Activated naive CD8-positive, alpha-beta T cell treated with anti-CD3 and anti-CD28 coated beads, Interleukin-2, amount 10 ng/mL, durations not matched to agents 7 days and 5 days (primary cell): ENCODE results near the gene NFIB. TPM values are rescaled to one million over a fixed set of nuclear protein-coding genes. Genes with fewer than 3 reads are reported as not detected.

Experiments
- ATAC-seq: fragments of 150-1000 bp; cut with Tn5 transposase; one replicate; pipeline ENCODE4 v1.10.0; 2021; ENCODE audit warnings: low read depth, moderate library complexity
- POLR2A ChIA-PET: fragments of 350-600 bp; sonication (Branson Sonifier 250); formaldehyde crosslinking; loops from one replicate; lab custom pipeline; 2021; ENCODE audit warnings: antibody characterized with exemption; lab: Charles Lee
- DNase-seq: peaks from one replicate; pipeline ENCODE4 v3.0.0; 2021
- H3K27ac Mint-ChIP-seq: one replicate; pipeline ENCODE4 v1.8.0; 2022; ENCODE audit warnings: mild to moderate bottlenecking, mixed read lengths
- H3K27me3 Mint-ChIP-seq: one replicate; pipeline ENCODE4 v1.8.0; 2022; ENCODE audit warnings: mild to moderate bottlenecking, moderate library complexity, mixed read lengths
- H3K36me3 Mint-ChIP-seq: one replicate; pipeline ENCODE4 v1.8.0; 2021; ENCODE audit warnings: mild to moderate bottlenecking, mixed read lengths
- H3K4me1 Mint-ChIP-seq: one replicate; pipeline ENCODE4 v1.8.0; 2021; ENCODE audit warnings: mixed read lengths
- H3K4me3 Mint-ChIP-seq: one replicate; pipeline ENCODE4 v1.8.0; 2022; ENCODE audit warnings: mild to moderate bottlenecking, moderate library complexity, mixed read lengths
- H3K9me3 Mint-ChIP-seq: one replicate; pipeline ENCODE4 v1.8.0; 2021; ENCODE audit warnings: mixed read lengths
- total RNA-seq, 2 experiments: library from RNA; stranded (reverse); gene quantifications; one replicate each; pipeline ENCODE4 v1.2.3, GENCODE V29; 2021

Gene NFIB
- total RNA-seq, 2 experiments from 2014 or later = not detected

DNA sequence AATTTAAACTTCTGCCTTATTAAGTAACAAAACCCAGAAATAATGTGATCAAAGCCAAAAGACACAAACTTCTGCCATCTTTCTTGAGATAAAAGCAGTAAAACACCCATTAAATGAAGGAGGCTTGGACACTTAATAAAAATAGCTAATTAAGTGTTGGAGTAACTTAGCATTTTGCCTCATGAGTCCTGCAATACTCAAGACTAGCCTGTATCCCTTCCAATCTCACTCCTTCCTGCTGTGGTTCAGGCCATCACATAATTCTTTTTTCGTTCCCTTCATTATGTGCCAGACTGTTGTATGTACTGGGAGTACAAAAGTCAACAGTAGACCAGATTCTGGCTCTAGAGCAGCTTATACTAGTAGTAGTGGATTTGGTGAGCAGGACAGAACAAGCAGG lies 250.2 kb downstream of the NFIB start:
- POLR2A ChIA-PET = no interaction called here
- H3K4me3 Mint-ChIP-seq = no peak overlapping the region

DNA sequence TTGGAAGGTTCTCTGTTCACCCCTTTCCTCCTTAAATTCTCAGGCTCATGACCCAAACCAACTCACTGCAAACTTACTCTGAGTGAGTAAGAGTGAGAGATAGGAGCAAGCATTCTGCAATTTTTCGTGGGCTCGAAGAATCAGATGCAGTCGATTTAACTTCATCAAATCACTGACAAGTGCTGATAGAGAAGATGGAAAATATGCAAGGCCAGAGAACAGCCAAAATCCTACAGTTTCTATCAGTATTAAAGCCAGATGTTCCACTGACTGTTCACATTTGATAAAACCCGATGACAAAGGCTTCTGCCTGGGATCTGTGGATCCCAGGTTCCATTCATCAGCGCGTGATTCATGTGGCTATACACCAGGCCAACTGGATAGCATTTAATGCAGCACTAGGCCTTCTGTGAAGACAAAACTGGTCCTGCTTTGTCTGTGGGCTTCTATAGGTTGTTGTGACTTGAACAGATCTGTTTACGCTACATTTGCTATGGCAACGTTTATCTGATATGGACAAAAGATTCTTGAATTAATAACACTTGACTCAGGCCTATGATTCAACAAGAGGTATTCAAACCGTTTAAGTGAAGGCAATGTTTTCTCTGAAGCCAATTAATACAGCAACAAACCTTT lies 251.2 kb downstream of the NFIB start:
- Mint-ChIP-seq H3K4me1 (no peaks in the 10 kb centered on the region), H3K4me3 (no peak overlapping the region), H3K36me3 (no peaks in the 10 kb centered on the region), H3K27ac (no peak overlapping the region), H3K27me3 (no peaks in the 10 kb centered on the region), H3K9me3 (no peaks in the 10 kb centered on the region)
- ATAC-seq (no peak), DNase-seq (no peak)
- POLR2A ChIA-PET = no interaction called here

More for the DNA sequence above, 250.2 kb downstream of the NFIB start:
- no peaks in the 10 kb centered on the region for H3K9me3 Mint-ChIP-seq
- H3K4me1 Mint-ChIP-seq = no peaks in the 10 kb centered on the region
- no peaks in the 10 kb centered on the region for H3K27me3 Mint-ChIP-seq
- ATAC-seq = no peak
- H3K27ac Mint-ChIP-seq = no peak overlapping the region
- DNase-seq = no peak
- H3K36me3 Mint-ChIP-seq = no peaks in the 10 kb centered on the region

DNA sequence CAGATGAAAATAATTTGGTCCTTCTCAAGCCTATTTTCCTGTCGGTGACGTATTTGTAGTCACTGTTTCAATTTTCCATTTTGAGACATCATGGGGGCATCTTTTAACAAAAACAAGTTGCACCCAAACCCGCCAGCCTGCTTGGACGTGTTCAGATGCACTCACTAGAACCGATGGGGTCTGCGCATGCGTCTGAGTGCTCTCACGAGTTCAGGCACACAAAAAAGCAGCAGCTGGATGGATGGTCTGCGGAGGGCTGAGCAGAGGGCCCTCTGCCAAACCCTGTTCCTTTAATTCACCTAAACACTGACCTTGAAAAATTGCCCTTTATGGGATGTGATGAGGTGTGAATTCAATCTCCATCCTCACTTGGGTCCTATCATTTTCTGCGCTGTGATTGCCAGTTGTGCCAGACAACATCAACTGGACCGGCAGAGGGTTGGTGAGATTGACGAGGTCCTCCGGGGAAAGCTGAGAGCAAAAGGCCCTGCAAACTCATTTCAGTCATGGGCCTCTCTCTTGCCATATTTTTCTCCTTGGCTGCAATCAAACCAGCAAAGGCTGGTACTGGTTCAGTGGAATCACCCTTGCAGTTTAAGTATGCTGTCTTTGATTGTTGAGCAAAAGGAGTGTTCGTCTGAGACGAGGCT lies 251.9 kb downstream of the NFIB start:
- H3K4me1 Mint-ChIP-seq = no peaks in the 10 kb centered on the region
- H3K4me3 Mint-ChIP-seq = no peak overlapping the region
- no peaks in the 10 kb centered on the region for H3K36me3 Mint-ChIP-seq
- no peaks in the 10 kb centered on the region for H3K9me3 Mint-ChIP-seq
- H3K27me3 Mint-ChIP-seq = no peaks in the 10 kb centered on the region
- no peak overlapping the region for H3K27ac Mint-ChIP-seq
- no peak for DNase-seq
- POLR2A ChIA-PET = no interaction called here
- no peak for ATAC-seq

GRCh38 chr9:14058325-14058688 lies 255.6 kb downstream of the NFIB start:
- ATAC-seq = no peak
- H3K36me3 Mint-ChIP-seq = no peaks in the 10 kb centered on the region
- H3K4me3 Mint-ChIP-seq = no peak overlapping the region
- H3K9me3 Mint-ChIP-seq = no peaks in the 10 kb centered on the region
- POLR2A ChIA-PET = no interaction called here
- no peak overlapping the region for H3K27ac Mint-ChIP-seq
- H3K27me3 Mint-ChIP-seq = no peaks in the 10 kb centered on the region
- DNase-seq = no peak
- no peaks in the 10 kb centered on the region for H3K4me1 Mint-ChIP-seq

DNA sequence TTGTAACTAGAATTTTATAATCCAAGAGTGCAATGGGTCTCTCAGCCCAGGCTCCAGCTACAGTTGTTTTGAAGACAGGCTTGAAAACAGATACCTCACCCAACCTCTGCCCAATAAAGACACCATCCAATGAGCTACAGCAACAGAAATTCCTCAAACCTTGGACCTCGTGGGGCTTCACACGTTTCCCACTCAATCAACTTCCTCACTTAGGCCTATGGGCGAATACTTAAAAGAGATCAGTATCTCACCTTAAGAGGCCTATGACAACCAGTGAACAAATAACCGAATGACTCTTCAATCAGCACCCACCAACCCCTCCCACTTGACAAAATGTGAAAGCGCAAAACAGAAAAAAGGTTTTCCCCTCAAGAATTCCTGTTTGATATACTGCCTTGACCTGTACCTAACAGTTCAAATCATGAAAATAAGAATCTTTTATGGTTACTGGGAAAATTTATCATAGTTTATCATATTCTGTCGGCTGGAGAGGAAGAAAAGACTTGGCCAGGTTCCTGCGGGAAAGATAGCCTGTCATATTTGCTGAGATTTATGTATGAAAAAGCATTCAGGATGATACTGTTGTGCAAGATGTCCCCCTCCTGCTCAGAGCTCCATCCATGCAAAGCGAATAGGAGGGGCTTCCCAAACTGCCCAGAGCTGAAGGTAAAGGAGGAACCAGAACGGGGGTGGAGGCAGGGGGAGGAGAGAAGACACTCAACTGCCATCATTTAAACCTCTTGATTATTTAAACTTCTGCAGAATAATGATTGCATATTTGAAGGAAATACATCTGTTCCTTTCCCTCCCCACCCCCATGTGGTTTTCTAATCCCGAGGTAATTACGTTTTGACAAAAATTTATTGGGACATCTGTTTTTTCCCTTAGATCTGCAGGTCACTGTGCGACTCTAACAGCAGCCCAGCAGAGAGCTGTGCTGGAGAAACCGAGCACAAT lies 256.3 kb downstream of the NFIB start:
- DNase-seq (no peak), ATAC-seq (no peak)
- Mint-ChIP-seq H3K36me3 (no peaks in the 10 kb centered on the region), H3K27me3 (no peaks in the 10 kb centered on the region), H3K4me3 (no peak overlapping the region), H3K9me3 (no peaks in the 10 kb centered on the region), H3K27ac (no peak overlapping the region), H3K4me1 (no peaks in the 10 kb centered on the region)
- POLR2A ChIA-PET = no interaction called here

DNA sequence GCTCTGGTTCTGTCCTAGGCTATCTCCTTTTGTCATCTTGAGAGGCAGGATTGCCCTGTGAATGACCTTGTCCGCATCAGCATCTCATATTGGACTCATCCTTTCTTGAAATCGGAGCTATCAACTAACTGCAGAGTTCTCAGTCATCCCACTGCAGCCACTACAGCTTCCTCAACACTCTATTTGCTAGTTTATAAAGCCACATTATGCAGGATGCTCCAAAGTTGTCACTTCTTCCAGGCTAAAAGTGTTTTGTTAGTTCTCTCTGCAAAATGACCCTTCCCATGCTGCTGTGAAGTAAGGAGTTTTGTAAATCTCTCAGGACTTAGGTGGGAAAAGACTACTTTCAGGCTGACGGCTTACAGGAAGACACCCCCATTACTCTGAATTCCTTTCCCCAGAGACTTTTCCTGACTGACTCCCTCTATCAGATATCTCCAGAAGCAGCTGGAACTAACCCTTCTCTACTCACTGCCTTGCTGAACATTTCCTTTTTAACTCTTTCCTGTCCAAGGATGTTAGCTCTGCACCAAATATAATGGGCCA lies 257.6 kb downstream of the NFIB start:
- Mint-ChIP-seq H3K4me1 (no peaks in the 10 kb centered on the region), H3K4me3 (no peak overlapping the region), H3K36me3 (no peaks in the 10 kb centered on the region), H3K9me3 (no peaks in the 10 kb centered on the region), H3K27ac (no peak overlapping the region), H3K27me3 (no peaks in the 10 kb centered on the region)
- POLR2A ChIA-PET = no interaction called here
- ATAC-seq = no peak
- no peak for DNase-seq

- Mint-ChIP-seq H3K9me3 (no peaks in the 10 kb centered on the region), H3K36me3 (no peaks in the 10 kb centered on the region), H3K27ac (no peak overlapping the region), H3K4me1 (no peaks in the 10 kb centered on the region), H3K27me3 (no peaks in the 10 kb centered on the region), H3K4me3 (no peak overlapping the region)
- POLR2A ChIA-PET = no interaction called here
- ATAC-seq (no peak), DNase-seq (no peak)
Measured at GRCh38 chr9:14054096-14054495, 259.8 kb downstream of the NFIB start.

GRCh38 chr9:14052359-14052758 lies 261.6 kb downstream of the NFIB start:
- Mint-ChIP-seq H3K4me3 (no peak overlapping the region), H3K27me3 (no peaks in the 10 kb centered on the region), H3K4me1 (no peaks in the 10 kb centered on the region), H3K9me3 (no peaks in the 10 kb centered on the region), H3K36me3 (no peaks in the 10 kb centered on the region), H3K27ac (no peak overlapping the region)
- ATAC-seq (no peak), DNase-seq (no peak)
- POLR2A ChIA-PET = no interaction called here

DNA sequence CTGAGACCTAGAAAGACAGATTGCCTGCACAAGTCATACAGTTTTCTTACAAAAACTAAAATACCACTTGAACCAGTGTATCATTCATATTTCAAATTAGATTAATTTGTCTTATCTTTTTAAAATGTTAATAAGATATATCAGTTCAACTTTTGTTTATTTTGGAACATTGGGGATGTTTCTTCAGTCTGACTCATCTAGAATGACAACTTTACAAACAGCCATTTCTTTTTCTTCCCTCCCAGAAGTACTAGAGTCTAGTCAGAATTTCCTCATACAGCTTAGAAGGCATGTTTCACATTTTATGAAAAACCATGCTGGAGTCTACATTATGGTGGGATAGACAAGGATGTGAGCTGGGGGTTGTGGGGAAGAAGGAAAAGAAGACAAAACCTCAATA lies 262.5 kb downstream of the NFIB start:
- Mint-ChIP-seq H3K4me3 (no peak overlapping the region), H3K27ac (no peak overlapping the region), H3K4me1 (no peaks in the 10 kb centered on the region), H3K9me3 (no peaks in the 10 kb centered on the region), H3K27me3 (no peaks in the 10 kb centered on the region), H3K36me3 (no peaks in the 10 kb centered on the region)
- no peak for ATAC-seq
- POLR2A ChIA-PET = no interaction called here
- DNase-seq = no peak

- POLR2A ChIA-PET = no interaction called here
Measured at GRCh38 chr9:14043483-14043882, 270.5 kb downstream of the NFIB start.

DNA sequence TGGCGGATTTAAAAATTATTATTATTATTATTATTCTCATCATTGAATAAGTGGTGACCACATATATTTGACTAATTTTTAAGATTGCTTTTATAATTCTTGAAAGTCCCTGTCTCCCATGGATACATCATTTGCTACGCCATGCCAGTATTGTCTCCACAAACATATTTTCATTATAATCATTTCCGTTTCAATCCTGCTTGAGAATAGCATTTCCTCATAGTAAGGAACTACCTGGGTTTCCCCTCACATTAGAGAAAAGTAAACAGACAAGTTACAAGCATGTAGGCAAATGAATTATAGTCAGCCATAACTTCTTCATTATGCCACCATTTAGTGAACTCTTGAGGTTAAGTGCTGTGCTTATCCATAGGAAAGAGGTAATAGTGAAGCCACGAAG lies 276.6 kb downstream of the NFIB start:
- Mint-ChIP-seq H3K36me3 (no peaks in the 10 kb centered on the region), H3K27ac (no peak overlapping the region), H3K4me3 (no peak overlapping the region), H3K27me3 (no peaks in the 10 kb centered on the region), H3K9me3 (no peaks in the 10 kb centered on the region), H3K4me1 (no peaks in the 10 kb centered on the region)
- ATAC-seq (no peak), DNase-seq (no peak)
- POLR2A ChIA-PET = no interaction called here

More at GRCh38 chr9:14043483-14043882, 270.5 kb downstream of the NFIB start:
- no peaks in the 10 kb centered on the region for H3K36me3 Mint-ChIP-seq
- no peaks in the 10 kb centered on the region for H3K27me3 Mint-ChIP-seq
- no peaks in the 10 kb centered on the region for H3K9me3 Mint-ChIP-seq
- H3K27ac Mint-ChIP-seq = no peak overlapping the region
- no peak overlapping the region for H3K4me3 Mint-ChIP-seq
- ATAC-seq = no peak
- no peaks in the 10 kb centered on the region for H3K4me1 Mint-ChIP-seq
- DNase-seq = no peak

DNA sequence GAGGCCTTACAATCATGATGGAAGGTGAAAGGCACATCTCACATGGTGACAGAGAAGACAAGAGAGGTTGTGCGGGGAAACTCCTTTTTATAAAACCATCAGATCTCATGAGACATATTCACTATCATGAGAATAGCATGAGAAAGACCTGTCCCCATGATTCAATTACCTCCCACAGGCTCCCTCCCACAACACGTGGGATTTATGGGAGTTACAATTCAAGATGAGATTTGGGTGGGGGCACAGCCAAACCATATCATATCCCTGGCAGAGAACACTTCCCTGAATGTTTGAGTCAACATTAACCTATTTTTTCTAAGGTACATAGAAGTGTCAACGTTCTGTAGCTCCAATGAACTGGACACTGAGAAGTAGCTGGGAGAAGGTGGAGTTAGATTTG lies 280.9 kb downstream of the NFIB start:
- Mint-ChIP-seq H3K36me3 (no peaks in the 10 kb centered on the region), H3K27ac (no peak overlapping the region), H3K4me3 (no peak overlapping the region), H3K9me3 (no peaks in the 10 kb centered on the region), H3K27me3 (no peaks in the 10 kb centered on the region), H3K4me1 (no peaks in the 10 kb centered on the region)
- DNase-seq (no peak), ATAC-seq (no peak)
- POLR2A ChIA-PET = no interaction called here
